Activated CD8-positive, alpha-beta memory T cell treated with anti-CD3 and anti-CD28 coated beads, Interleukin-2, amount 50 U/mL, for 48 hours (primary cell): ENCODE data around the gene C13orf46.

Experiments used
- DNase-seq: peaks from one replicate; pipeline ENCODE4 v3.0.0-alpha.2; 2020

Gene C13orf46

GRCh38 chr13:114009590-114010400 lies 35.9 kb upstream of the C13orf46 start:
- no peak for DNase-seq

- no peak for DNase-seq
Observed at GRCh38 chr13:114008964-114009589, 35.2 kb upstream of the C13orf46 start.

GRCh38 chr13:114007566-114007965 lies 33.7 kb upstream of the C13orf46 start:
- no peak for DNase-seq

DNA sequence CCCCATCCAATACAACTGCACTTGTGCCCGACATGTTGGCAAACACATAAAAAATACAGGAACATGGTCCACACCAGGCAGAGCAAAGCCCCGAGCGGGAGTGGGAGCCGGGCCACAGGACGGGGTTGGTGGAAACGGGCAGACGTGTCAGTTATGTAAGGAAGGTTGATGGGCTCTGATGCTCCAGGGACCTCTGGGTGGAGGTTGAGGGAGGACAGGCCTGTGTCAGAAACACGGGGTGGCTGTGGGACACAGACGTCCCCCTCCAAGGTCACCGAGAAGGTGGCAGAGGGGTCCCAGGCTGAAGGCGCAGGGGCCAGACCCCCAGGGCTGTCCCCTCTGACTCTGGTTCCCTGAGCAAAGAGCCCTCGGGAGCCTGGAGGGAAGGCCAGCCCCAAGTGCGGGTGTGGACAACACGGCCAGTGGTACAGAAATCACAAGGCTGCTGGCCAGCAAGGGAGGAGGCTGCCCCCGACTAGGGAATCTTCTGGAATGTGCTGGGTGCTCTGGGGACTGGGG lies 31.4 kb upstream of the C13orf46 start:
- no peak for DNase-seq

DNA sequence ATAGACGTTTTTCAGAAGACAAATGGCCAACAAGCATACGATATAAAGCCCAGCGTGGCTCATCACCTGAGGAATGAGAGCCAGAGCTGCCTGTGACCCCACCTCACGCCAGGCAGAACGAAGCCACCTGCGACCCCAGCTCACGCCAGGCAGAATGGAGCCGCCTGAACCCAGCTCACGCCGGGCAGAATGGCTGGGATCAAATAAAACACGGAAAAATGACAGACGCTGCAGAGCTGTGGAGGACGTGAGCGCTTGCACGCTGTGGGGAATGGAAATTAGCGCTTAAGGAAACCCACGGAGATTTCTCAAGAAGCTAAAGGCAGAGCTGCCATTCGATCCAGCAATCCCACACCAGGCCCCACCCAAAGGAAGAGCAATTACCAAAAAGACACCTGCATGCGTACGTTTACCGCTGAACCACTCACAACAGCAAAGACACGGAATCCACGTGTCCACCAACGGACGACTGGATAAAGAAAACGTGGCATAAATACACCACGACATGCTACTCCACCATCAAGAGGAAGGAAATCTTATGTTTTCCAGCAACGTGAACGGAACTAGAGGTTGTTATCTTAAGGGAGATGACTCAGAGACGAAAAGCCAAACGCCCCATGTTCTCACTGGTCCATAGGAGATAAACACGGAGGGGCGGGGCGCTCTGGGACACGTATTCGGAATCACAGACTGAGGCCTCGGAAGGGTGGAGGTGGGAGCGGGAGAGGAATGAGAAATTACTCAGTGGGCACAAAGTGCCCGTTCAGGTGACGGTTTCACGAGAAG lies 30.7 kb upstream of the C13orf46 start:
- no peak for DNase-seq

DNA sequence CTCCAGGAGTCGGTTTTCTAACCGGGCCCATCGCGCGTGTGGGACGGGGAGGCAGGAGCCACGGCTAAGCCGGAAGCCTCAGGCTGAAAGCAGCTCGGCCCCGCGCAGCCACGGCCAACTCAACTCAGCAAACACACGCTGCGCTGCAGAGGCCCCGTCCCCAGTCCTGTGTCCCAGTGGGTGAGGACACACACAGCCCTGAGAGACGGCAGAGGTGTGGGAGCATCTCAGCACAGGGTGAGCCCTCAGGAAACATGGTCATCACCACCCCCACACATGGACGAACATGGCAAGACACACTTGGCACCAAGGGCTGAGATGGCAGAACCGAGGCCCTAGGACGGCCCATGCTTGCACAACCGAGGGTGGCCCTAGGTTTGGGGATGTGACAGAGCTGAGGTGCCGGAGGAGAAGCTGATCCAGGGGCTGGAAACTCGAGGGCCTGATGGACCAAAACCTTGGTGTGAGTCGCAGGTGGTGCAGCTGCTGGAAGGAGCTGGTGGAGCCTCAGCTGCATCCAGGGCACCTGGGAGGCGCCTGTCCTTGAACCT lies 29.0 kb upstream of the C13orf46 start:
- DNase-seq, result no peak

DNA sequence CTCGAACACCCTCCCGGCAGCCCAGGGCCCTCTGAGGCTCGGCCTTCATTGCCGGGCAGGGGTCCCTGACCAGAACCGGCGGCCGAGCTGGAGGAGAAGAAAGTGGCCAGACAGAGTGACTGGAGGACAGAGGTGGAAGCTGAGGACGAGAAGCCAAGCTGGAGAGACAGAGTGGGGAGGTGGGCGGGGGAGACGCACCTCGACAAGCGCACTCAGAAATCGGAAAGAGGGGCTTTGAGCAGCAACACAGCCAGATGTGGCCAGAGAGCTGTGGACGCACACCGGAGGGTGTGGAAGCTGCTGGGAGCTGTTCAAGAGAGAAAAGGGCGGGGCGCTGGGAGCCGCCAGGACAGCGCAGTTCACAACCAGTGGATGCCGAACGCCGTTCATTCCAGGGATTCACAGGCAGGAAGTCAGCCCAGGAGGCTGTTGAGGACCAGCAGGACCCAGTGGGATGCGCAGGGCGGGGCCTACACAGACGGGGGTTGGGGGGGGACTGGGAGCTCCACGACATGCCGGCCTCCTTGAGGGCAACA lies 28.2 kb upstream of the C13orf46 start:
- no peak for DNase-seq

DNA sequence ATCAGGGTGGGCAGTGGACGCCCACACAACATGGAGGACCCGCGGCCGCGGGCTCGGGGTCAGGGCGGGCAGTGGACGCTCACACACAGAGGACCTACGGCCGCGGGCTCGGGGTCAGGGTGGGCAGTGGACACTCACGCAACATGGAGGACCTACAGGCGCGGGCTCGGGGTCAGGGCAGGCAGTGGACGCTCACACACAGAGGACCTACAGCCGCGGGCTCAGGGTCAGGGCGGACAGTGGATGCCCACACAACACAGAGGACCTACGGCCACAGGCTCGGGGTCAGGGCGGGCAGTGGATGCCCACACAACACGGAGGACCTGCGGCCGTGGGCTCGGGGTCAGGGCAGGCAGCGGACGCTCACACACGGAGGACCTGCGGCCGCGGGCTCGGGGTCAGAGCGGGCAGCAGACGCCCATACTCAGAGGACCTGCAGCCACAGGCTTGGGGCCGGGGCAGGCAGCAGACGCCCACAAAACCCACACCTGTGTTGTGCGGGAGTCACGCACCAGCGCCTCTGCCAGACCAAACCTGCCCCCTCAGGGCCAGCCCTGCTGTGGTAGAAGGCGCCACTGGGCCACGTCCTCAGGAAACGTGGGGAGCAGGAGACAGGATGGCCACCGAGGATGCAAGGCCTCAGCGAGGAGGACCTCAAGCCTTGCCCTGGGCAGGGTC lies 27.6 kb upstream of the C13orf46 start:
- DNase-seq, result no peak

DNA sequence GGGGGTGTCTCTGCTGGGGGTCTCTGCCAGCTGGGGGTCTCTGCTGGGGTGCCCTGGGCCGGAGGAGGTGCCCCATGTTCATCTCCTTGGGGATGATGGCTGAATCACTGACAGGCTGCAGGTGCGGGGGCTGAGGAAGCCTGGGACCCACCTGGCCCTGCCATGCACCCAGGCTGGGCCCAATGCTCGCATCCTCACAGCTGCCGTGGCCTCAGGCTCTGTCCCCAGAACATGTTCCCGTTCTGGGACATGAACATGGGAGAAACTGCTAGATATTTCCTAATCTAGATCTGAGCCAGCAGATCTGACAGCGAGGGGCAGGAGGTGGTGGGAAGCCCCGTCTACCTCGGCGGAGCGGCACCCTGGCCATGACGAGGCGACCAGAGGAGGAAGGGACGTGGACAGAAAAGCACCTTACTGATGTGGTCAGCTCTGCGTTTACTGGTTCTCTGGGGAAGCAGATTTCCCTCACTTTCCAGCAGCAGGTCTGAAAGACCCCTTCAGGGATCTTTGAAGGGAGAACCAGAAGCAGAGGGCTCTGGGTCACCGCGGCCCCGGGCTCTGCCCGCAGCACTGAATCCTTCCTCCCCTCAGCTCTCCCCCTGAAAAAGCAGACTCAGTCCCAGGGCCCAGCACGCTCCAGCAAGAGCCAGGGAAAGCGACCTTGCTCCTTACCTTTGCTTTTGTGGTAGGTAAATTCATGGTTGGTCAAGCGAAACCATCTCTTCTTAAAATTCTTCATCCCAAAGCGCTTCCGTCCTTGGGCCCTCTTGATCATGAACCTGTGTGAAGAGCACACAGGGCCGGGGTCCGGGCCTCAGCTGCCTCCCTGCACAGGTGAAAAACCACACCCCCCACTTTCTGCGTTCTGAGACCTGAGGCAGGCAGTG lies 26.5 kb upstream of the C13orf46 start:
- no peak for DNase-seq

DNA sequence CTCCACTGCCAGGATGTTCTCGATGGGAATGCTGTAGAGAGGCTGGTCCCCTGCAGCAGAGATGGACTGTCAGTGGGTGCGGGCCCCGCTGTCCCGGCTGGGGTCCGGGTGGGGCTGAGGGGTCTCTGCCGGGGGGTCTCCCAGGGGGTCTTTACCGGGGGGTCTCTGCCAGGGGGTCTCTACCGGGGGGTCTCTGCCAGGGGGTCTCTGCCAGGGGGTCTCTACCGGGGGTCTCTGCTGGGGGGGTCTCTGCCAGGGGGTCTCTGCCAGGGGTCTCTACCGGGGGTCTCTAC lies 25.7 kb upstream of the C13orf46 start:
- no peak for DNase-seq

DNA sequence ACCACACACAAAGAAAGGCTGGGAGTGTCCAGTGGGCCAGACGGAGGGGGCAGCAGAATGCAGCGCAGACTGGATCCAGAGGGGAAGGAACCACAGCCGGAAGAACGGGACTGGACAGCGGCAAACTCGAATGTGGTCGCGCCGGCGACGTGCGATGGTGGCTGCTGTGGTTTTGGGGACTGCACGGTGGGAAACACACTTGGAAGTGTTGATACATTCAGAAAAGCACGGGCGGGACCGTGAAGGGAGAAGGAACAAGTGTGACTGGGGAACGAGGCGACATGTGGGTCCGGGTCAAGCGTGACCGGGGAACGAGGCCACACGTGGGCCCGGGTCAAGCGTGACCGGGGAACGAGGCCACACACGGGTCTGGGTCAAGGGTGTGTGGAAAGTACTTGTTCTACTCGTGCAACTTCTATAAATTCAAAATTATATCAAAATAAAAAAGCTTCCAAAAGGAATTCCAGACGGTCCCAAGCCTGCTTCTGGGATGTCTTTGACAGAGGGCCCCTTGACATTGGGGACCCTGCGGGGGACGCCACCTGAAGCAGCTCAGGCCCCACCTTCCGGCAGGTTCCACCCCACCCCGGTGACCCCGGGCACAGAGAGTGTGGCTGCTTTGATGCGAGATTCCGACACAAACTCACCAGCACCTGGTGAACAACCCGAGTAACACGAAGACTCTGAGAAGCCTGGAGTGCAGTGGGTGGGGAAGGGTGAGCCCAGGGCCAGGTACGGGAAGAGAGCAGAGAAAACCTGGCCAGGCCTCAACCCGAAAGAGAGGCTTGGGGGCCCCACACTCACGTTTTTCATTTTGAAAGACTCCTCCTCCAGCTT lies 25.1 kb upstream of the C13orf46 start:
- DNase-seq, result no peak

DNA sequence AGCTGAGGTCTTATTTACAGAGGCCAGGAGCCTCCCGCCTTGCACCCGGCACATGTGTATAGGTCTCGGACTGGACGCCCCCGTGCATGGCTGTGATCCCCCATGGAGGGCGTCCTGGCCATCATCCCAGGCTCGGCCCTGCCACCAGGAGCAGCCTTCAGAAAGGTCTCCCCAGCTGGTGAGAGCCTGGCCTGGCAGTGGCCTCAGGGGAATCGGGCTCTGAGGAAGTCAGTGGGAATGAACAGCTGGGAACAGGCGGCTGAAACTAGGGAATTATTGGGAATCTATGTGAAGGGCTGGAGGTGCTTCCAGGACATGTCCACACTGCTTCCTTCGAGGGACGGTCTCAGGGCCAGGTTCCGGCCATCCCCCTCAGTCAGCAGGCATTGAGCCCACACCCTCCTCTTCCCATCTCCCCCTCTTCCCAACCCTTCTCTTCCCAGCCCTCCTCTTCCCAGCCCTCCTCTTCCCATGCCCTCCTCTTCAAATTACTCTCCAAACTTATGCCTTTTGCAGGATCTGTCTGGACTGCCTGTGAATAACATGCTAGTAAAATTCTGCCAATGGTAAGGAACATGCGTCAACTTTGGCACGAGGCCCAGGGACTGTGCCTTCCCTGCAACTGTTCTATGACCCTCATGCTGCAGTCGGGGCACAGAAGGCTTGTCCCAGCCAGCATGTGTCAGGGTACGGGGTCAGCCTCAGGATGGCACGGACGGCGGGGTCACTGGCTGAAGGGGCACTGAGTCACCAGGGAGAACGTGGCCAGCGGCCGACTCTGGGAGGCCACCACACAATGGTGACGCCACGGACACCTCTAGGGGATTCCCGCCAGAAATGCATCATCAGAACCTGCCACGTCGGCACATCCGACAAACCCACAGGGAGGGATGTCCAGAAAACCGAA lies 24.2 kb upstream of the C13orf46 start:
- no peak for DNase-seq

- DNase-seq, result no peak
Observed at GRCh38 chr13:113996912-113997745, 23.3 kb upstream of the C13orf46 start.

DNA sequence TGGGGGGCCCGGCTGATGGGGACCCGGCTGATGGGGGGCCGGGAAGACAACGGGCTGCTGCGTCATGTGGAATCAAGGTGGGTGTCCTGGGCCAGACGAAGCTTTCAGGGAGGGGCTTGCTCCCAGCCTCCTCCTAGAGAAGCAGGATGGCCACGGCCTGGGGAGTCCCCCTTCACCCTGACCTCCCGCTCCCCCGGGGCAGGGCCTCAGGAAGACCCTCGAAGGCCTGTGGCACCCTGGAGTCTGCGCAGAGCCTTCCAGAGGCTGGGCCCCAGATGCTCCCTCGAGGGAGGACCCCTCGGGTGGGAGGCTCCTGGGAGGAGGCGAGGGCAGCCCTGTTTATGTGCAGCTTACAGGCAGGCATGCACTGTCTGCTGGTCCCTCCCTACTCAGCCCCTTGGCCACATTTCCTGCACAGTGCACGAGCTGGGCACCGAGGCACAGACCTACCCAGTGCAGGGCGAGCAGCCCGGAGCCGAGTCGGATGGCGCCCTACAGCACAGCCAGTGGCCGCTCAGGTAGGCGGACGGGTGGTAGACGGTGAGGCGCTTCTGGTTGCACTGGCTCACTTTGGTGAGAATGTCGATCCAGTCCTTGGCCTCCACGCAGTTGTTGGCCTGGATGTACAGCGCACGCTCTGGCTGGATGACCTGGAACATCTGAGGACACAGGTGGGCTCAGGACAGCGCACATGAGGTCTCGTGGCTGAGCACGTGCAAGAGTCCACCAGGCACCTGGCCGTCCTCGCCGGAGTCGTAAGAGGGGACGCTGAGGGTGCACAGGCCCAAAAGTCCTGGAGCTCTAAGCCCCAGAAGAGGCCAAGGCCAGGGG lies 22.4 kb upstream of the C13orf46 start:
- no peak for DNase-seq

- DNase-seq, result no peak
Observed at GRCh38 chr13:113995051-113995601, 21.2 kb upstream of the C13orf46 start.

GRCh38 chr13:113992276-113993005 lies 18.6 kb upstream of the C13orf46 start:
- no peak for DNase-seq
